PC-9 (cell line): ENCODE data around the gene EYS. TPM values are rescaled to one million over a fixed set of nuclear protein-coding genes. Genes with fewer than 3 reads are reported as not detected.

ENCODE experiments used
- BruUV-seq: library from RNA; stranded (reverse); fragments of 400-500 nt; replicated peaks from 2 replicates; lab custom pipeline; 2021; lab: Mats Ljungman, UMichigan
- CTCF ChIA-PET: fragments of 300-600 bp; sonication (Branson Sonifier 250); formaldehyde crosslinking; loops from one replicate; lab custom pipeline; 2022; ENCODE audit warnings: antibody characterized with exemption; lab: Charles Lee
- POLR2A ChIA-PET: fragments of 300-600 bp; sonication (Branson Sonifier 250); formaldehyde crosslinking; loops from one replicate; lab custom pipeline; 2022; ENCODE audit warnings: antibody characterized with exemption; ENCODE audit not compliant: unreplicated experiment; lab: Charles Lee
- DNase-seq, 2 experiments: peaks; one replicate each; pipeline versions ENCODE4 v3.0.0 to v3.0.0-alpha.2; 2015 to 2022; ENCODE audit warnings: mixed read lengths in 1 of 2
- H2AFZ ChIP-seq: fragments of 200-600 bp; sonication (generic); 2 replicates; pipeline ENCODE4 v1.8.1; 2017; ENCODE audit warnings: antibody characterized with exemption
- H3F3A ChIP-seq: fragments of 200-600 bp; sonication (generic); 2 replicates; pipeline ENCODE4 v1.8.1; 2017; ENCODE audit warnings: antibody characterized with exemption, mild to moderate bottlenecking, low read depth; ENCODE audit not compliant: insufficient read depth
- H3K27ac ChIP-seq: fragments of 200-600 bp; sonication (generic); 2 replicates; pipeline ENCODE4 v1.6.1; 2016; ENCODE audit warnings: mixed run types
- H3K27me3 ChIP-seq: fragments of 200-600 bp; sonication (generic); 2 replicates; pipeline ENCODE4 v1.6.1; 2016; ENCODE audit warnings: low read depth, mixed run types; ENCODE audit not compliant: insufficient read depth
- H3K36me3 ChIP-seq: fragments of 200-600 bp; sonication (generic); 2 replicates; pipeline ENCODE4 v1.6.1; 2016; ENCODE audit warnings: low read depth, mixed run types
- H3K4me1 ChIP-seq: fragments of 200-600 bp; sonication (generic); replicated peaks from 2 replicates; pipeline ENCODE4 v1.6.1; 2016; ENCODE audit warnings: mixed run types; ENCODE audit not compliant: insufficient read depth
- H3K4me2 ChIP-seq: fragments of 200-600 bp; sonication (generic); 2 replicates; pipeline ENCODE4 v1.6.1; 2017; ENCODE audit warnings: mixed run types
- H3K4me3 ChIP-seq: fragments of 200-600 bp; sonication (generic); 2 replicates; pipeline ENCODE4 v1.6.1; 2016; ENCODE audit warnings: mixed run types
- H3K79me2 ChIP-seq: fragments of 200-600 bp; sonication (generic); 2 replicates; pipeline ENCODE4 v1.6.1; 2017; ENCODE audit warnings: low read depth, mixed run types
- H3K9me2 ChIP-seq: fragments of 200-600 bp; sonication (generic); 2 replicates; pipeline ENCODE4 v1.8.1; 2017; ENCODE audit warnings: mild to moderate bottlenecking; ENCODE audit not compliant: insufficient read depth
- H3K9me3 ChIP-seq: fragments of 200-600 bp; sonication (generic); 2 replicates; pipeline ENCODE4 v1.8.1; 2016; ENCODE audit warnings: low read depth; ENCODE audit not compliant: insufficient read depth
- H4K20me1 ChIP-seq: fragments of 200-600 bp; sonication (generic); 2 replicates; pipeline ENCODE4 v1.8.1; 2017; ENCODE audit not compliant: insufficient read depth
- EZH2 ChIP-seq: fragments of 200-600 bp; sonication (generic); IDR thresholded peaks from 2 replicates; pipeline ENCODE4 v1.8.0; 2017; ENCODE audit warnings: antibody characterized with exemption, low read depth
- intact Hi-C: fragments of 100-400 bp; cut with micrococcal nuclease; formaldehyde crosslinking; loops from one replicate; pipeline ENCODE4 v1.10.0; 2022; ENCODE audit not compliant: unreplicated experiment
- total RNA-seq: library from RNA; stranded (reverse); gene quantifications from 2 replicates; pipeline ENCODE4 v1.2.3, GENCODE V29; 2021
- TF ChIP-seq, protein P1 (sequence below): fragments of 200-600 bp; sonication (generic); conservative IDR thresholded peaks from 2 replicates; pipeline ENCODE4 v1.6.1; 2017; ENCODE audit warnings: mixed run types, antibody characterized with exemption, mild to moderate bottlenecking, moderate library complexity

The EYS gene
- total RNA-seq, 1 experiment from 2014 or later, result not detected

DNA sequence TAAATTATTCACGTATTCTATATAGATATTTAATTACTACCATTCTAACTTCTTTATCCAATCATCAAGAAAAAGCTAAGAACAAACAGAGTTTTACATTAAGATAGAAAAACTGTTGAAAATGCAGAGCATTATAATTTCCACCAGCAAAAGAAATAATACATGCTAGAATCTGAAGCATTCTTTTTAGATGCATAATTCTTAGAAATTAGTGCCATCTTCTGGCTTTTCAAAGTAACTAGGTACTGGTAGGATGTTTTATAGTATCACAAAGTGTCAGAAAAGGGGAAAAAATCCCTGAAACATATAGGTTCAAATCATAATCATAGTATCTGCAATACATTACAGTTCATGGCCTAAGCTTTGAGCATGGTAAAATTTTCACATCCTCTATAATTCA lies 1892.6 kb downstream of the EYS start:
- DNase-seq, result no peak
- intact Hi-C loops, result no loop called here
- H3K79me2 ChIP-seq, result no peaks in the 10 kb centered on the region
- no peaks in the 10 kb centered on the region for H4K20me1 ChIP-seq
- no peak overlapping the region for H3K4me3 ChIP-seq
- no peak for TF ChIP-seq EZH2
- TF ChIP-seq, protein P1, sequence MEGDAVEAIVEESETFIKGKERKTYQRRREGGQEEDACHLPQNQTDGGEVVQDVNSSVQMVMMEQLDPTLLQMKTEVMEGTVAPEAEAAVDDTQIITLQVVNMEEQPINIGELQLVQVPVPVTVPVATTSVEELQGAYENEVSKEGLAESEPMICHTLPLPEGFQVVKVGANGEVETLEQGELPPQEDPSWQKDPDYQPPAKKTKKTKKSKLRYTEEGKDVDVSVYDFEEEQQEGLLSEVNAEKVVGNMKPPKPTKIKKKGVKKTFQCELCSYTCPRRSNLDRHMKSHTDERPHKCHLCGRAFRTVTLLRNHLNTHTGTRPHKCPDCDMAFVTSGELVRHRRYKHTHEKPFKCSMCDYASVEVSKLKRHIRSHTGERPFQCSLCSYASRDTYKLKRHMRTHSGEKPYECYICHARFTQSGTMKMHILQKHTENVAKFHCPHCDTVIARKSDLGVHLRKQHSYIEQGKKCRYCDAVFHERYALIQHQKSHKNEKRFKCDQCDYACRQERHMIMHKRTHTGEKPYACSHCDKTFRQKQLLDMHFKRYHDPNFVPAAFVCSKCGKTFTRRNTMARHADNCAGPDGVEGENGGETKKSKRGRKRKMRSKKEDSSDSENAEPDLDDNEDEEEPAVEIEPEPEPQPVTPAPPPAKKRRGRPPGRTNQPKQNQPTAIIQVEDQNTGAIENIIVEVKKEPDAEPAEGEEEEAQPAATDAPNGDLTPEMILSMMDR, result no peak
- ChIA-PET POLR2A (no interaction called here), CTCF (no interaction called here)
- H3K9me2 ChIP-seq, result no peaks in the 10 kb centered on the region
- H3F3A ChIP-seq, result no peaks in the 10 kb centered on the region
- H3K27ac ChIP-seq, result no peak overlapping the region
- no peaks in the 10 kb centered on the region for H3K36me3 ChIP-seq
- BruUV-seq, result no TSS peak
- H3K4me1 ChIP-seq, result no peaks in the 10 kb centered on the region
- H3K27me3 ChIP-seq, result no peaks in the 10 kb centered on the region
- no peaks in the 10 kb centered on the region for H3K9me3 ChIP-seq
- H2AFZ ChIP-seq, result no peak overlapping the region
- no peak overlapping the region for H3K4me2 ChIP-seq

DNA sequence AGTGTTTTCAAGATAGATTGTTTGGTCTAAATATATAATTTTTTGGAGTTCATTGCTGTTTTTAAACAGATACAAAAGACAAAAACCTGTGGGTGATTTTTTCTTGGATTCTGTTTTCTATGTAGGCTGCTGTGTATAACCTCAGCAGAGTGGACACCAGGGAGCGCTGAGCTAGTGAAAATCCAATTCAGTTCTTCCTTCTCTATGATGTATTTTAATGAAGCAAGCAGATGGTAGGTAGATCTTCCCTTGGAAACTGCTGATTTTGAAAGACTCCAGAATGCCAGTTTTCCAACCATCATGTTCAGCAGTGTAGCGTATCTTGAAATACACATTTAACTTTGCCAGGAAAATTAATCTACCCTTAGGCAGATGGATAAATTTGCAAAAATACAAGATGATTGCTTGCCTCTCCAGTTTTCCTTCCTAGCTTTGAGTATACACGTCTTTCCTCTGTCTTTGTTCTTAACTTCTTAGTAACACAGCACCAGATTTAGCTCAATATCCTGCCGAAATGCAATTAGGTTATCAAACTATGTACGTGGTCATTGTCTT lies 1893.4 kb downstream of the EYS start:
- Histone ChIP-seq H3K9me2 (no peaks in the 10 kb centered on the region), H3K27ac (no peak overlapping the region), H3F3A (no peaks in the 10 kb centered on the region), H3K4me1 (no peaks in the 10 kb centered on the region), H2AFZ (no peak overlapping the region), H3K36me3 (no peaks in the 10 kb centered on the region), H3K9me3 (no peaks in the 10 kb centered on the region), H3K79me2 (no peaks in the 10 kb centered on the region), H3K4me2 (no peak overlapping the region), H3K4me3 (no peak overlapping the region), H4K20me1 (no peaks in the 10 kb centered on the region), H3K27me3 (no peaks in the 10 kb centered on the region)
- ChIA-PET POLR2A (no interaction called here), CTCF (interaction anchor here (0.6 to 0.7 kb wide), 2 partner anchors 67 to 462 kb away, joined by 3 read pairs; no protein-coding TSS in a partner anchor)
- DNase-seq, result no peak
- BruUV-seq, result no TSS peak
- intact Hi-C loops, result no loop called here
- TF ChIP-seq, protein P1, result no peak
- TF ChIP-seq EZH2, result no peak

DNA sequence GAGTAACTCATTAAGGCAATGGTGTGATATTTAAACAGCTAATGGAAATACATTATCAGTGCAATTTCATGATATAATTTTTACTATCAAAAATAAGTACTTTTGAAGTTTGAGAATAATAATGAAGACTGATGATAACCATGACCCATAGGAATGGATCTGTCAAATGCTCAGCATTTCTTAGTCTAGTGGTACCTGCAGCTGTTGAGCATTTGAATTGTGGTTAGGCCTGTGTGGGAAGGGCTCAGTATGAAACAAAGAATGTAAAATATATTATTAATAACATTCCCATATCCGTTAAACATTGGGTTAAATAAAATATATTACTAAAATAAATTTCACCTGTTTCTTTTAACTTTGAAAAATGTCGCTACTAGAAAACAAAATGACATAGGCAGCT lies 1898.5 kb downstream of the EYS start:
- H3K4me3 ChIP-seq, result no peak overlapping the region
- H3F3A ChIP-seq, result peaks cover 25% of the 10 kb centered on the region
- ChIA-PET POLR2A (no interaction called here), CTCF (no interaction called here)
- no peak overlapping the region for H2AFZ ChIP-seq
- H3K9me3 ChIP-seq, result no peaks in the 10 kb centered on the region
- BruUV-seq, result no TSS peak
- H4K20me1 ChIP-seq, result no peaks in the 10 kb centered on the region
- H3K36me3 ChIP-seq, result no peaks in the 10 kb centered on the region
- DNase-seq, result no peak
- intact Hi-C loops, result no loop called here
- H3K27me3 ChIP-seq, result no peaks in the 10 kb centered on the region
- no peaks in the 10 kb centered on the region for H3K79me2 ChIP-seq
- peaks cover 43% of the 10 kb centered on the region for H3K4me1 ChIP-seq
- TF ChIP-seq, protein P1, result no peak
- TF ChIP-seq EZH2, result no peak
- H3K9me2 ChIP-seq, result no peaks in the 10 kb centered on the region
- H3K4me2 ChIP-seq, result no peak overlapping the region
- no peak overlapping the region for H3K27ac ChIP-seq
